DMS153 treated with DMSO at 0.1 percent for 48 hours (cell line): ENCODE data around the gene SHISAL1.

Experiments used
- DNase-seq: peaks from one replicate; lab custom pipeline; 2025; ENCODE audit not compliant: unreplicated experiment; lab: John Stamatoyannopoulos, UW

SHISAL1 gene

DNA sequence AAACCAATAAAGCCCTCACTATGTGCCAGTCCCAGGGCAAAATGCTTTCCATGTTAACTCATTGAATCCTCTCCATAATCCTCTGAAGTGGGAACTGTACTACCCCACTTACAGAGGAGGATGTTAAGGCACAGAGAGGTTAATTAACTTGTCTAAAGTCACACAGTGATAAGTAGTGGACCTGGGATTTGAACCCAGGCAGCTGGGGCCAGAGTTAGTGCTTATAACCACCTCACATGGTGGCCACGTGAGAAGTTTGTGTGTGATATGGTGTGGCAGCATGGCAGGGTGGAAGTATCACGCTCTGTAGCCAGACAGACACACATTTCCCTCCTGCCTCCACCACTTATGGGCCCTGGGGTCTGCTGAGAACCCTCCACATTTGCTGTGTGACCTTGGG lies 115.5 kb downstream of the SHISAL1 start:
- no peak for DNase-seq

- DNase-seq = no peak
Measured at GRCh38 chr22:44196731-44197131, 116.0 kb downstream of the SHISAL1 start.

DNA sequence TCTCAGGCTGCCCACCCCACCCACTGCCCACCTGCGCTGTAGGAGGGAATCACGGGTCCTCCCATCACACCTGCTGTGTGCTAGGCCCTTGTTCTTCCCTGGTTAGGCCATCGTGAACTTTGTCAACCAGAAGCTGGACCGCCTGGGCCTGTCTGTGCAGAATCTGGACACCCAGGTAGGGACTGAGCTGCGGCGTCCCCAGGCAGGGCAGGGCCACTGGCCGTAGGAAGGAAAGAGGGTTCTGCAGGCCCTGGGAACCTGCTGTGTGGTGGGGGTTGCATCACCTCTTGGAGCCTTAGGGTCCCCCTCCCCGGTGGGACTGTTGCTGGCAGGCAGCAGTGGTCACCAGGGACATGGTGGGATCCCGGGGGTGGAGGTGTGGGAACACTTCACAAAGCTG lies 116.5 kb downstream of the SHISAL1 start:
- no peak for DNase-seq

DNA sequence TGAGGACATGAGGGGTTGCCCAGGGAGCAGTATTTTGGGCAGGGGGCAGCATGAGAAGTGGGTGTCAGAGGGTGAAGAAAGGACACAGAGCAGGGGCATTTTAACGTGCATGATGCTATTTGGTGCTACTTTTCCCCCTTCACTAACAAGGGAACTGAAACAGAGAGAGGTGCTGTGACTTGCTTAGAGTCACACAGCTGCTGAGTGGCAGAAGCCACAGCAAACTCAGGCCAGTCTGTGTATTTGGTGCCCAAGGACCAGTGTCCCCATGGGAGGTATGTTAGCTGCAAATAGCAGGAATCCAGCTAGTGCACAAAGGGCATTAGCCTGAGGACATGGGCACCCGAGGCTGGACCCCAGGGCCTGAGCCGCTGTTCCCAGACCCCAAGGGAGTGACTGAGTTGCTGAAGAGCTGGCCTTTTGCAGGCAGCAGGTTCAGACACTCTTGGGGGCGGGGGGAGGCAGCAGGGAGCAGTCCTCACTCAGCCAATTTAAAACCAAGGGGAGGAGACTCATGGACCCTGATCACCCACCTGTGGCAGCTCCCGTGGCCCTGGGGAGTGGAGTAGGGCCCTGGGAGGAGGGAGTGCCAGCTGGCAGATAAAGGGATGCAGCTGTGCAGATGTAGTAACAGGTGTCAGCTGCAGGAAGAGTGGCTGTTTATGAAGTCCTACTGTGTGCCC lies 117.4 kb downstream of the SHISAL1 start:
- no peak for DNase-seq

DNA sequence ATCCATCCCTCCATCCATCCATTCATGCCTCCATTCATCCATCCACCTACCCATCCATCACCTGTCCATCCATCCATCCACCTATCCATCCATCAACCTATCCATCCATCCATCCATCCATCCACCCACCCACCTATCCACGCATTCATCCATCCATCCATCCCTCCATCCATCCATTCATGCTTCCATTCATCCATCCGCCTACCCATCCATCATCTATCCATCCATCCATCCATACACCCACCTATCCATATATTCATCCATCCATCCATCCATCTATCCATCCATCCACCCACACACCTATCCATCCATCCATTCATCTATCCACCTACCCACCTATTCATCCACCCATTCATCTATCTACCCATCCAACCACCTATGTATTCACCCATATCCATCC lies 118.2 kb downstream of the SHISAL1 start:
- DNase-seq = no peak
